Measurements from ENCODE around the gene CSPG4.
A peak's percentile ranks its signal among the peaks of the same experiment; 100 is the strongest.
"Not testable (repeated sequence)": the region's sequence is repeated elsewhere in the genome, so short reads cannot be mapped to it uniquely, and the experiment has no call there.

CSPG4 gene

GRCh38 chr15:75758071-75758872 lies 45.6 kb upstream of the CSPG4 start:
- DNase-seq: peak; percentile 83
- peaks cover 4% of the 10 kb centered on the region; the same call in 1 of the 2 replicates for H3K4me1 ChIP-seq (ENCODE audit: low read length)

GRCh38 chr15:75754871-75755270 lies 42.2 kb upstream of the CSPG4 start:
- not testable (repeated sequence) for DNase-seq; H3K27me3 ChIP-seq (replicated peaks; ENCODE audit: insufficient read depth, low read length); H3K4me3 ChIP-seq (ENCODE audit: low read length); H3K4me1 ChIP-seq (ENCODE audit: low read length); H3K27ac ChIP-seq (ENCODE audit: low read length); H3K9me3 ChIP-seq (replicated peaks; ENCODE audit: insufficient read depth, low read length); H3F3A ChIP-seq (ENCODE audit: insufficient read depth, low read length); H3K9me2 ChIP-seq (replicated peaks; ENCODE audit: insufficient read depth, low read length); H3K79me2 ChIP-seq (ENCODE audit: low read length); H3K4me2 ChIP-seq (ENCODE audit: low read depth, low read length); H2AFZ ChIP-seq (ENCODE audit: low read length); H3K9ac ChIP-seq (ENCODE audit: low read length); H4K20me1 ChIP-seq (ENCODE audit: insufficient read depth, low read length); H3K36me3 ChIP-seq (replicated peaks; ENCODE audit: insufficient read depth, low read length)

More at GRCh38 chr15:75758071-75758872, 45.6 kb upstream of the CSPG4 start:
- H3K4me3 ChIP-seq (ENCODE audit: low read length): peak overlapping the region; percentile 65
- TF ChIP-seq CTCF (IDR thresholded peaks at IDR 0.05; ENCODE audit: low read length) (peak; percentile 37), EZH2 (optimal IDR thresholded peaks at IDR 0.05; ENCODE audit: low read depth, low read length) (no peak), EZH2phosphoT487 (IDR thresholded peaks at IDR 0.05; ENCODE audit: low read length) (no peak)
- H3K36me3 ChIP-seq (replicated peaks; ENCODE audit: insufficient read depth, low read length): no peaks in the 10 kb centered on the region
- H3K4me2 ChIP-seq (ENCODE audit: low read depth, low read length): peak overlapping the region; percentile 63
- H3F3A ChIP-seq (ENCODE audit: insufficient read depth, low read length): no peaks in the 10 kb centered on the region
- H4K20me1 ChIP-seq (ENCODE audit: insufficient read depth, low read length): no peaks in the 10 kb centered on the region
- no peak overlapping the region for H3K27ac ChIP-seq (ENCODE audit: low read length)
- no peaks in the 10 kb centered on the region for H3K9me2 ChIP-seq (replicated peaks; ENCODE audit: insufficient read depth, low read length)
- H3K9me3 ChIP-seq (replicated peaks; ENCODE audit: insufficient read depth, low read length): no peaks in the 10 kb centered on the region
- no peaks in the 10 kb centered on the region for H3K79me2 ChIP-seq (ENCODE audit: low read length)
- H3K9ac ChIP-seq (ENCODE audit: low read length): peak overlapping the region; percentile 70
- H3K27me3 ChIP-seq (replicated peaks; ENCODE audit: insufficient read depth, low read length): no peaks in the 10 kb centered on the region
- peak overlapping the region; percentile 83 for H2AFZ ChIP-seq (ENCODE audit: low read length)

- Histone ChIP-seq H3K9ac (ENCODE audit: low read length) (no peak overlapping the region), H3K36me3 (replicated peaks; ENCODE audit: insufficient read depth, low read length) (no peaks in the 10 kb centered on the region), H3K4me1 (ENCODE audit: low read length) (no peaks in the 10 kb centered on the region), H3K4me3 (ENCODE audit: low read length) (no peak overlapping the region), H3K79me2 (ENCODE audit: low read length) (no peaks in the 10 kb centered on the region), H3K9me2 (replicated peaks; ENCODE audit: insufficient read depth, low read length) (no peaks in the 10 kb centered on the region), H3K27ac (ENCODE audit: low read length) (no peak overlapping the region), H4K20me1 (ENCODE audit: insufficient read depth, low read length) (no peaks in the 10 kb centered on the region), H2AFZ (ENCODE audit: low read length) (no peak overlapping the region), H3K9me3 (replicated peaks; ENCODE audit: insufficient read depth, low read length) (no peaks in the 10 kb centered on the region), H3F3A (ENCODE audit: insufficient read depth, low read length) (no peaks in the 10 kb centered on the region), H3K27me3 (replicated peaks; ENCODE audit: insufficient read depth, low read length) (no peaks in the 10 kb centered on the region), H3K4me2 (ENCODE audit: low read depth, low read length) (no peak overlapping the region)
- DNase-seq: no peak
- TF ChIP-seq EZH2phosphoT487 (IDR thresholded peaks at IDR 0.05; ENCODE audit: low read length) (no peak), EZH2 (optimal IDR thresholded peaks at IDR 0.05; ENCODE audit: low read depth, low read length) (no peak), CTCF (IDR thresholded peaks at IDR 0.05; ENCODE audit: low read length) (no peak)
Measured at GRCh38 chr15:75753145-75753544, 40.5 kb upstream of the CSPG4 start.

- no peak for DNase-seq
- Histone ChIP-seq H3K36me3 (replicated peaks; ENCODE audit: insufficient read depth, low read length) (no peaks in the 10 kb centered on the region), H3K4me2 (ENCODE audit: low read depth, low read length) (no peak overlapping the region), H2AFZ (ENCODE audit: low read length) (no peak overlapping the region), H4K20me1 (ENCODE audit: insufficient read depth, low read length) (no peaks in the 10 kb centered on the region), H3K4me1 (ENCODE audit: low read length) (no peaks in the 10 kb centered on the region), H3K9me2 (replicated peaks; ENCODE audit: insufficient read depth, low read length) (no peaks in the 10 kb centered on the region), H3K27me3 (replicated peaks; ENCODE audit: insufficient read depth, low read length) (no peaks in the 10 kb centered on the region), H3F3A (ENCODE audit: insufficient read depth, low read length) (no peaks in the 10 kb centered on the region), H3K27ac (ENCODE audit: low read length) (no peak overlapping the region), H3K9me3 (replicated peaks; ENCODE audit: insufficient read depth, low read length) (no peaks in the 10 kb centered on the region), H3K79me2 (ENCODE audit: low read length) (no peaks in the 10 kb centered on the region), H3K4me3 (ENCODE audit: low read length) (no peak overlapping the region), H3K9ac (ENCODE audit: low read length) (no peak overlapping the region)
- TF ChIP-seq CTCF (IDR thresholded peaks at IDR 0.05; ENCODE audit: low read length): no peak
- TF ChIP-seq EZH2 (optimal IDR thresholded peaks at IDR 0.05; ENCODE audit: low read depth, low read length): no peak
- no peak for TF ChIP-seq EZH2phosphoT487 (IDR thresholded peaks at IDR 0.05; ENCODE audit: low read length)
Measured at GRCh38 chr15:75751891-75752290, 39.2 kb upstream of the CSPG4 start.

All from MM.1S (cell line).